Sigmoid colon (tissue), 3 donors: ENCODE results near the gene LAMC1.

ENCODE experiments used
- CTCF ChIP-seq, 4 experiments: fragments of 450-650 bp in 3 of 4; fragments of 200-600 bp in 1 of 4; IDR thresholded peaks; one replicate each; pipeline ENCODE4 v1.5.1; 2016 to 2019; ENCODE audit warnings: antibody characterized with exemption in 4 of 4, mild to moderate bottlenecking in 3 of 4, moderate library complexity in 2 of 4
- POLR2A ChIP-seq, 2 donors: fragments of 450-650 bp; IDR thresholded peaks; one replicate each; pipeline ENCODE4 v1.6.1; 2016; ENCODE audit warnings: antibody characterized with exemption in 2 of 2, mild to moderate bottlenecking in 2 of 2, moderate library complexity in 2 of 2

- TF ChIP-seq CTCF (IDR thresholded peaks at IDR 0.05) = no peak
- TF ChIP-seq POLR2A (IDR thresholded peaks at IDR 0.05) = no peak
These were observed 132.7 kb downstream of the LAMC1 start for GRCh38 chr1:183155939-183156338.
